Peyer's patch (tissue), 4 donors: ENCODE data around the gene SPHK1. TPM values are rescaled to one million over a fixed set of nuclear protein-coding genes. Genes with fewer than 3 reads are reported as not detected.

Experiments used
- DNase-seq, 3 donors: peaks; one replicate each; pipeline ENCODE4 v3.0.0-alpha.2; 2017 to 2019
- H3K27ac ChIP-seq, 4 donors: fragments of 200-600 bp; sonication (generic); one replicate each; pipeline ENCODE4 v1.5.1; 2016 to 2019
- H3K27me3 ChIP-seq, 2 donors: fragments of 200-600 bp; sonication (generic); one replicate each; pipeline ENCODE4 v1.5.1; 2019
- H3K36me3 ChIP-seq, 3 donors: fragments of 200-600 bp; sonication (generic); one replicate each; pipeline ENCODE4 v1.5.1; 2016 to 2019
- H3K4me1 ChIP-seq, 4 donors: fragments of 200-600 bp; sonication (generic); one replicate each; pipeline ENCODE4 v1.5.1; 2016 to 2019
- H3K4me3 ChIP-seq, 4 donors: fragments of 200-600 bp; sonication (generic); 1 replicate in 3 of 4; 2 replicates in 1 of 4; pipeline ENCODE4 v1.5.1; 2016 to 2019; ENCODE audit warnings: mild to moderate bottlenecking in 1 of 4
- H3K9me3 ChIP-seq, 4 donors: fragments of 200-600 bp; sonication (generic); one replicate each; pipeline ENCODE4 v1.5.1; 2016 to 2019; ENCODE audit warnings: mild to moderate bottlenecking in 1 of 4
- POLR2A ChIP-seq, 2 donors: fragments of 450-650 bp; IDR thresholded peaks; one replicate each; pipeline ENCODE4 v1.5.1; 2017; ENCODE audit warnings: antibody characterized with exemption in 2 of 2, mild to moderate bottlenecking in 2 of 2, moderate library complexity in 2 of 2
- total RNA-seq, 4 donors: library from RNA; depleted of rRNA; stranded (reverse); fragments of >200 nt; gene quantifications; one replicate each; pipeline ENCODE4 v1.1.0, GENCODE V29; 2016
- TF ChIP-seq, protein P1 (sequence below), 6 experiments: fragments of 450-650 bp in 4 of 6; fragments of 200-600 bp in 2 of 6; sonication (generic) in 1 of 6; IDR thresholded peaks; one replicate each; pipeline ENCODE4 v1.5.1; 2017 to 2019; ENCODE audit warnings: antibody characterized with exemption in 6 of 6, mild to moderate bottlenecking in 3 of 6, moderate library complexity in 1 of 6

The SPHK1 gene
- total RNA-seq, 4 donors from 2014 or later = 0.53 to 5.9 (median 3.8) TPM

- DNase-seq = peak in 1 of 3 donors; percentile 33
- H3K4me3 ChIP-seq = no peak overlapping the region
- H3K4me1 ChIP-seq = peaks cover 0 to 12% (median 5%) of the 10 kb centered on the region in 4 donors
- H3K9me3 ChIP-seq = no peaks in the 10 kb centered on the region
- H3K36me3 ChIP-seq = peaks cover 0 to 44% (median 0%) of the 10 kb centered on the region in 3 donors
- H3K27ac ChIP-seq = no peak overlapping the region
- no peaks in the 10 kb centered on the region for H3K27me3 ChIP-seq
- TF ChIP-seq POLR2A (IDR thresholded peaks at IDR 0.05) = no peak
- TF ChIP-seq, protein P1, sequence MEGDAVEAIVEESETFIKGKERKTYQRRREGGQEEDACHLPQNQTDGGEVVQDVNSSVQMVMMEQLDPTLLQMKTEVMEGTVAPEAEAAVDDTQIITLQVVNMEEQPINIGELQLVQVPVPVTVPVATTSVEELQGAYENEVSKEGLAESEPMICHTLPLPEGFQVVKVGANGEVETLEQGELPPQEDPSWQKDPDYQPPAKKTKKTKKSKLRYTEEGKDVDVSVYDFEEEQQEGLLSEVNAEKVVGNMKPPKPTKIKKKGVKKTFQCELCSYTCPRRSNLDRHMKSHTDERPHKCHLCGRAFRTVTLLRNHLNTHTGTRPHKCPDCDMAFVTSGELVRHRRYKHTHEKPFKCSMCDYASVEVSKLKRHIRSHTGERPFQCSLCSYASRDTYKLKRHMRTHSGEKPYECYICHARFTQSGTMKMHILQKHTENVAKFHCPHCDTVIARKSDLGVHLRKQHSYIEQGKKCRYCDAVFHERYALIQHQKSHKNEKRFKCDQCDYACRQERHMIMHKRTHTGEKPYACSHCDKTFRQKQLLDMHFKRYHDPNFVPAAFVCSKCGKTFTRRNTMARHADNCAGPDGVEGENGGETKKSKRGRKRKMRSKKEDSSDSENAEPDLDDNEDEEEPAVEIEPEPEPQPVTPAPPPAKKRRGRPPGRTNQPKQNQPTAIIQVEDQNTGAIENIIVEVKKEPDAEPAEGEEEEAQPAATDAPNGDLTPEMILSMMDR (IDR thresholded peaks at IDR 0.05) = no peak
Measured at GRCh38 chr17:76404976-76405563, 20.7 kb downstream of the SPHK1 start.

DNA sequence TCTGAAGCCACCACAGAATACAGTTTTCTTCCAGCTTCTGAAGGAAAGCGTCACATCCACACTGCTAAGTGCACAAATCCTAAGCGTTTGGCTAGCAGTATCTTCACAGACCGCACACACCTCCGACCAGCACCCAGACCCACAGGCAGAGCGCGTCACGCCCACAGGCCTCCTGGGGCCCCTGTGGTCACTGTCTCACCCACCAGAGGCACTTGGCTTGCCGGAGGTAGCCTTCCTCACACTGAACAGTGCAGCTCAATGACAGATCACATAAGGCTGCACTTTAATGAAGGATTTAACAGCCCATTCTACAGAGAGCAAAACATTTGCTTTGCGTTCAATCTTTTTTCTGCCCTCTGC is 21.2 kb downstream of the SPHK1 start:
- TF ChIP-seq POLR2A (IDR thresholded peaks at IDR 0.05) = no peak
- TF ChIP-seq, protein P1 (IDR thresholded peaks at IDR 0.05) = no peak
- no peaks in the 10 kb centered on the region for H3K9me3 ChIP-seq
- H3K4me3 ChIP-seq = no peak overlapping the region
- no peaks in the 10 kb centered on the region for H3K27me3 ChIP-seq
- peaks cover 0 to 12% (median 5%) of the 10 kb centered on the region in 4 donors for H3K4me1 ChIP-seq
- no peak overlapping the region for H3K27ac ChIP-seq
- H3K36me3 ChIP-seq = peaks cover 0 to 39% (median 0%) of the 10 kb centered on the region in 3 donors
- DNase-seq = peak in 1 of 3 donors; percentile 45

DNA sequence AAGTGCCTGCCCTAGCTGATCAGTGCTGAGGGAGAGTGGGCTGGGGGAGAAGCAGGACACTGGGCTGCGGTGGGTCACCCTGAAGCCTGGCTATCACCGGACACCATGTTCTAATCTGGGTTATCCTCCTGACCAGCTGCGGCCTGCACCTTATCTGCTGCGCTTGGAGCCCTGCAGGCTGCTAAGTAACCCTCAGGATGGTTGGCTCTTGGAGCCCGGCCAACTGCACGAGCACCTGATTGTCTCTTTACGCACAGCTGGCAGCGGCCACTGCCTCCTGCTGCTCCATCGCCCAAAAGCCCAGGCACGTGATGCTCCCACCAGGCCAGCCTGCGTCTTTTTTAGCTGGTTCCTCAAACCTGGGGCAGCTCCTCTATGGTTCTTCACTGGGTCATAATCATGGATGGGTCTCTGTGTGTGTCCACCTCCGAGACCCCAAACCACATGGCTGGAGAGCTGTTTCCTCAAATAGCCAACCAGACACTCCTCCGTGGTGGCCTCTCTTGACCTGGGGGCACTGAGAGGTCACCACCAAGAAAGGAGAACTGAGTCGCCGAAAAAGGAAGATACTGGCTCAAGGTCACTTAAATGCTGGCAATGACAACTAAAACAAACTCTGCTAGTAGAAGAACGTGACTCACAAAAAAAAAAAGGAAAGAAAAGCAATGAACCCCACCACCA is 21.7 kb downstream of the SPHK1 start:
- no peaks in the 10 kb centered on the region for H3K27me3 ChIP-seq
- TF ChIP-seq POLR2A (IDR thresholded peaks at IDR 0.05) = no peak
- TF ChIP-seq, protein P1 (IDR thresholded peaks at IDR 0.05) = no peak
- H3K9me3 ChIP-seq = no peaks in the 10 kb centered on the region
- H3K27ac ChIP-seq = peak overlapping the region in 1 of 4 donors; percentile 7
- peak; percentile 47 to 73 (median 52) for DNase-seq
- H3K4me3 ChIP-seq = no peak overlapping the region
- peaks cover 0 to 33% (median 0%) of the 10 kb centered on the region in 3 donors for H3K36me3 ChIP-seq
- H3K4me1 ChIP-seq = peaks cover 0 to 12% (median 5%) of the 10 kb centered on the region in 4 donors

DNA sequence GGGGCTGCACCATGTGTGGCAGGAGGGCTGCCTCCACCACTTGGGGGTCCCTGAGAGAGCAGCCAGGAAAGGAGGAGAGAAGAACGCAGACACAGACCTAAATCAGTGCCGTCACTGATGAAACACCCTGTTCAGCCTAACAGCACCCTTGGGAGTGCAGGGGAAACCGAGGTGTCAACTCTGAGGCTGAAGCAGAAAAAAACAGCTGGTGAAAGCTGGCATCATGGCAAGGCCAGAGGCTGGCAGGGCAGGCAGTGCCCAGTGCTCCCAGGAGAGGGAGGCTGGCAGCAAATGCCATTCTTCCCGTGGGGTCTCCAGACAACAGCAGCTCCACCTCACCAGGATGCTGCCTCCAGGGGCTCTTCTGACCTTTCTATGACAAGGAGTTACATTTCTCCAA is 23.1 kb downstream of the SPHK1 start:
- DNase-seq = peak in 1 of 3 donors; percentile 26
- Histone ChIP-seq H3K27me3 (no peaks in the 10 kb centered on the region), H3K27ac (no peak overlapping the region), H3K4me1 (peaks cover 0 to 12% (median 5%) of the 10 kb centered on the region in 4 donors), H3K36me3 (peaks cover 0 to 20% (median 0%) of the 10 kb centered on the region in 3 donors), H3K4me3 (no peak overlapping the region), H3K9me3 (no peaks in the 10 kb centered on the region)
- TF ChIP-seq, protein P1 (IDR thresholded peaks at IDR 0.05) = no peak
- TF ChIP-seq POLR2A (IDR thresholded peaks at IDR 0.05) = no peak

DNA sequence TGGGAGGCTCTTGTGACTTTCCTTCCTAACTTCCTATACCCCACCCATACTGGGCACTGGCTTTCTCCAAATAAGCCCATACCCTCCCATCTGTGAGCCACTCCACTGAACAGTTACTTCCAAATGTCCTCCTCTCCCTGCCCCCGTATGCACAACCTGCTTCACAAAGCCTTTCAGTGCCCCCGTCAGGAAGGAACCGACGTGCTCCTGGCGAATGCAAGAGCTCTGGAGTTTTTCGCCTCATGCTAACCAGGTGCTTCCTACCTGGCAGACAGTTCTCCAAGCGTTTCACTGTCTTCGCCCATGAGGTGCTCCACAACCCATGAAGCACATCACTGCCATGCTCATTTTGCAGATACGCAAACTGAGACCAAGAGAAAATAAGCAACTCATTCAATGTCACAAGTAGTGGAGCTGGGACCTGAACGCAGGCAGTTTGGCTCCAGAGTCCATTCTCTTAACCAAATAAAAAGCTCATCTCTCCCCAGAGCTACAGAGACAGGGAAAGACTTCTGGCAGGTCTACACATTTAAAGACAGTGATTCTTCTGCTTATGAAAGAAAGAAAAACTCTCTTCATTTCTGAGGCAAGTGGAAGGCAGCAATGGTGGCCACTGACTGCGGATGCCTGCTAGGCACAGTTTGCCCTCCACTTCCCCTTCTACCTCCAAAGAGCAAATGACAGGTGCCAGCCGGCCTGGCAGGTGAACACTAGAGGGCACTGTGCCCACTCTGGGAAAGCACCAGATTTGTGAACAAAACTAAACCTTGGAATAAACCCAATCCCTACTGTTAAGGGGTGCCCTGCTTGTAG is 23.8 kb downstream of the SPHK1 start:
- Histone ChIP-seq H3K4me1 (peaks cover 0 to 12% (median 5%) of the 10 kb centered on the region in 4 donors), H3K27ac (no peak overlapping the region), H3K27me3 (no peaks in the 10 kb centered on the region), H3K36me3 (peaks cover 0 to 16% (median 0%) of the 10 kb centered on the region in 3 donors), H3K4me3 (no peak overlapping the region), H3K9me3 (no peaks in the 10 kb centered on the region)
- peak; percentile 73 to 91 (median 77) for DNase-seq
- TF ChIP-seq, protein P1 (IDR thresholded peaks at IDR 0.05) = peak; percentile 76 to 89 (median 78)
- no peak for TF ChIP-seq POLR2A (IDR thresholded peaks at IDR 0.05)
